Glutamatergic neuron (in vitro differentiated cells): Measurements from ENCODE around the gene SMCR8. TPM values are rescaled to one million over a fixed set of nuclear protein-coding genes. Genes with fewer than 3 reads are reported as not detected.

Source experiments
- DNase-seq: peaks from one replicate; pipeline ENCODE4 v3.0.0; 2022
- H3K27ac Mint-ChIP-seq: one replicate; pipeline ENCODE4 v1.8.0; 2020; ENCODE audit warnings: mild to moderate bottlenecking, mixed read lengths, inconsistent platforms; ENCODE audit not compliant: unreplicated experiment
- H3K27me3 Mint-ChIP-seq: one replicate; pipeline ENCODE4 v1.8.0; 2020; ENCODE audit warnings: mild to moderate bottlenecking, moderate library complexity, mixed read lengths, inconsistent platforms; ENCODE audit not compliant: unreplicated experiment
- H3K36me3 Mint-ChIP-seq: one replicate; pipeline ENCODE4 v1.8.0; 2020; ENCODE audit warnings: mild to moderate bottlenecking, mixed read lengths, inconsistent platforms; ENCODE audit not compliant: unreplicated experiment
- H3K4me1 Mint-ChIP-seq: one replicate; pipeline ENCODE4 v1.8.0; 2020; ENCODE audit warnings: mild to moderate bottlenecking, low read depth, mixed read lengths, inconsistent platforms; ENCODE audit not compliant: unreplicated experiment
- H3K4me3 Mint-ChIP-seq: one replicate; pipeline ENCODE4 v1.8.0; 2020; ENCODE audit warnings: mild to moderate bottlenecking, mixed read lengths, inconsistent platforms; ENCODE audit not compliant: unreplicated experiment
- H3K9me3 Mint-ChIP-seq: one replicate; pipeline ENCODE4 v1.8.0; 2020; ENCODE audit warnings: mild to moderate bottlenecking, moderate library complexity, mixed read lengths, inconsistent platforms; ENCODE audit not compliant: unreplicated experiment
- CTCF ChIP-seq: fragments of 200-600 bp; sonication (generic); IDR thresholded peaks from one replicate; pipeline ENCODE4 v1.5.0; 2021; ENCODE audit not compliant: partially characterized antibody, unreplicated experiment
- total RNA-seq: library from RNA; stranded (reverse); fragmentation: NEBNext Ultra II Directional; extraction: Animal tissue kit (Norgen Biotek cat#: 25700); gene quantifications from one replicate; pipeline ENCODE4 v1.2.1, GENCODE V29; 2021; ENCODE audit not compliant: unreplicated experiment

Gene SMCR8
- total RNA-seq, 1 donor from 2014 or later = 14.0 TPM

- Mint-ChIP-seq H3K4me3 (no peak overlapping the region), H3K4me1 (no peaks in the 10 kb centered on the region), H3K9me3 (peaks cover 6% of the 10 kb centered on the region), H3K36me3 (peaks cover 20% of the 10 kb centered on the region), H3K27ac (no peak overlapping the region), H3K27me3 (no peaks in the 10 kb centered on the region)
- no peak for TF ChIP-seq CTCF
- no peak for DNase-seq
Observed at GRCh38 chr17:18339933-18340332, 24.8 kb downstream of the SMCR8 start.

DNA sequence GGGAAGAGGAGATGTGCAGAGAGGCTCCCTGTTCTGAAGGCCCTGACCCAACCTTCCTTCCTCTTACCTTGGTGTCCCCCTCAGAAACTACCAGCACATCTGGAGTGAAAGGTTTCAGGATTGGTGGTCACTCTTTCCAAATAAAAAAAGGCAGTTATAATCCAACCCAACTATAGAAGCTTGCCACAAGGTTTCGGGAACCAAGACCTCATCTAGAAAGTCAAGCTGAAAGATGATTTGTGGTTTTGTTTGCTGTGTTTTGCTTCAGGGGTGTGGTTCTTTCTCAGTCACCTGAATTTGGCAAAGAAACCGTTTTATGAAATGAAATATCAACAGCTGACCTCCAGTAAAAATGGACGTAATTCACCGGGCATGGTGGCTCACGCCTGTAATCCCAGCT lies 28.9 kb downstream of the SMCR8 start:
- Mint-ChIP-seq H3K4me1 (no peaks in the 10 kb centered on the region), H3K9me3 (peaks cover 4% of the 10 kb centered on the region), H3K4me3 (no peak overlapping the region), H3K36me3 (peaks cover 13% of the 10 kb centered on the region), H3K27me3 (no peaks in the 10 kb centered on the region), H3K27ac (no peak overlapping the region)
- DNase-seq = no peak
- TF ChIP-seq CTCF = no peak

DNA sequence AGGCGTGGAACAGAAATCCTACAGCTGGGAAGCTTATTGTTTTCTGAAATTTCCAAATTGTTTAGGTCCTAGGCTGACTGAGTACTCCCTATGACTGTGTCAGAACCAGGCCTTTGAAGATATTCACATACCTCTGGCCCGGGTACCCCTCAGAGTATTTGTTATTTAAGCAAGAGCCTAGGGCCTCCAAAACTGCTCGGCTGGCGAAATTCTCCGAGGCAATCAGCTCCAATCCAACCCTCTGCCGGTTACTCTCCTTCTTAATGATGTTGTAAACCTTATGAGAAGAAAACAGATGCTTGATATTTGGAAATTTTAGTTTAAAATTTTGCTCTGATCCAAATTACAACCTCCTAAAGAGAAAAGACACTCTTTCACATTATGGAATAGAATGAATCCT lies 38.4 kb downstream of the SMCR8 start:
- Mint-ChIP-seq H3K9me3 (no peaks in the 10 kb centered on the region), H3K27ac (no peak overlapping the region), H3K4me3 (no peak overlapping the region), H3K4me1 (no peaks in the 10 kb centered on the region), H3K36me3 (no peaks in the 10 kb centered on the region), H3K27me3 (no peaks in the 10 kb centered on the region)
- no peak for DNase-seq
- TF ChIP-seq CTCF = no peak

DNA sequence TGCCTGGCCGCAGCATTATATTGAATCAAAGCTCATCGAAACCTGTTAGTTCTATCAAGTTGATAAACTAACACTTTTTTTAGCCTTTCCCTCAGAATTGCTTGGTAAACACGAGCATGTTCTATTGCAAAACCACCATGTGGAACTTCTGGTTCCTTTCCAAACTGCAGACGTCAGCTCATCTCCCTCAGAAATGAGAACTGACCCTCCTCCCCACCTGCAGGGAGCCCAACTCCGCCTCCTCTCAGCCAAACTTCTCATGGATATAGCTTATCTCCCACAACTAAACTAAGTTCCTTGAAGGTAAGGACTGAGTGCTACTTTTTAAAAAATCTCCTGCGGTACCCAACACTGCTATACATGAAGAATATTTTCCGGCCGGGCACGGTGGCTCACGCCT lies 41.5 kb downstream of the SMCR8 start:
- Mint-ChIP-seq H3K27ac (no peak overlapping the region), H3K4me3 (no peak overlapping the region)

DNA sequence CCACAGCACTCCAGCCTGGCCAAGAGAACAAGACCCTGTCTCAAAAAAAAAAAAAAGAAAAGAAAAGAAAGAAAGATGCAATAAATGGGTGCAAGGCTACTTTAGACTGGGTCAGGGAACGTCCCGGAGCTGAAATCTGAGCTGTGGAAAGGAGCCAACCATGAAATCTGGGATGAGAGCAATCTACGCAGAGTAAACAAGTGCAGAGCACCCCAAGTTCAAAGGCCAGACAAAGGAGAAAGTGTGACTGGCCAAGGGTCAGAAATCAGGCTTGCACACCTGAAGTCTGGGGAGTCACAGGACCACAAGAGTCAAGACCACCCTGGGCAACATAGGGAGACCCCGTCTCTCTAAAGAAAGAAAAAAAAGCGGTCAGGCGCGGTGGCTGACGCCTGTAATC lies 45.4 kb downstream of the SMCR8 start:
- no peaks in the 10 kb centered on the region for H3K27me3 Mint-ChIP-seq
- no peak overlapping the region for H3K27ac Mint-ChIP-seq
- TF ChIP-seq CTCF = no peak
- no peaks in the 10 kb centered on the region for H3K4me1 Mint-ChIP-seq
- no peaks in the 10 kb centered on the region for H3K36me3 Mint-ChIP-seq
- no peak for DNase-seq
- H3K9me3 Mint-ChIP-seq = peaks cover 3% of the 10 kb centered on the region
- no peak overlapping the region for H3K4me3 Mint-ChIP-seq

More for the DNA sequence above, 41.5 kb downstream of the SMCR8 start:
- H3K4me1 Mint-ChIP-seq = no peaks in the 10 kb centered on the region
- no peaks in the 10 kb centered on the region for H3K36me3 Mint-ChIP-seq
- TF ChIP-seq CTCF = no peak
- no peaks in the 10 kb centered on the region for H3K27me3 Mint-ChIP-seq
- no peak for DNase-seq
- H3K9me3 Mint-ChIP-seq = peaks cover 3% of the 10 kb centered on the region
